Central memory CD4-positive, alpha-beta T cell (primary cell): ENCODE results near the gene ACCS.

Source experiments
- DNase-seq: peaks from one replicate; pipeline ENCODE4 v3.0.0; 2022

Gene ACCS

GRCh38 chr11:44046182-44046581 lies 19.9 kb upstream of the ACCS start:
- DNase-seq = no peak

DNA sequence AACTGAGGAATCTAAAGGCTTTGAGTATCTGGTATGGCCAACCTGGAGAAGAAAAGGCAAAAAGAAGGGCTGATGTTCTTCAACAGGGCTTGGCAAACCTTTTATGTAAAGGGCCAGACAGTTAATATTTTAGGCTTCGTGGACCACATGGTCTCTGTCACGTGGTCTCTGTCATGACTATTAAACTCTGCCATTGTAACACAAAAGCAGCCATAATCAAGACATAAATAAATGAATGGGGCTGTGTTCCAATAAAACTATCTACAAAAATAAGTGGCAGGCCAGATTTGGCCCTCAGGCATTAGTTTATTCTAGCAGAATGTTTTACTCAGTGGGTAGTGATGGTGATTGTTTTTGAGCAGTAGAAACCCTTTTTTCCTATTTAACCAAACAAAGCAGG lies 18.8 kb upstream of the ACCS start:
- DNase-seq = no peak

DNA sequence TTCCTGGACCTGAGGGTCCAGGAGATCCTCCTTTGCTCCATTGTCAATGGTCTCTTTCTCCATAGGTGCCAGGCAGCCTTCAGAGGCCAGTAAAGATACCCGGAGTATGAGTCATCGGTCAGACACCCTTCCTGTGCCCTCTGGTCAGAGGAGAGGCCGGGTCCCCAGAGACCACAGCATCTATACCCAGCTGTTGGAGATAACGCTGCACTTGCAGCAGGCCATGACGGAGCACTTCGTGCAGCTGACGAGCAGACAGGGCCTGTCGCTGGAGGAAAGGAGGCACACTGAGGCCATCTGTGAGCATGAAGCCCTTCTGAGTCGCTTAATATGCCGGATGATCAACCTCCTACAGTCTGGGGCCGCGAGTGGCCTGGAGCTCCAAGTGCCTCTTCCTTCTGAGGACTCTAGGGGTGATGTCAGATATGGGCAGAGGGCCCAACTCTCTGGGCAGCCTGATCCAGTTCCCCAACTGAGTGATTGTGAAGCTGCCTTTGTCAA lies 18.1 kb upstream of the ACCS start, which contains the start of gene ACCSL:
ACCSL (plus strand) TSS at position 51 of the 501 bp plus-strand sequence; CDS start at position 107, 56 bp downstream.
- DNase-seq = no peak

DNA sequence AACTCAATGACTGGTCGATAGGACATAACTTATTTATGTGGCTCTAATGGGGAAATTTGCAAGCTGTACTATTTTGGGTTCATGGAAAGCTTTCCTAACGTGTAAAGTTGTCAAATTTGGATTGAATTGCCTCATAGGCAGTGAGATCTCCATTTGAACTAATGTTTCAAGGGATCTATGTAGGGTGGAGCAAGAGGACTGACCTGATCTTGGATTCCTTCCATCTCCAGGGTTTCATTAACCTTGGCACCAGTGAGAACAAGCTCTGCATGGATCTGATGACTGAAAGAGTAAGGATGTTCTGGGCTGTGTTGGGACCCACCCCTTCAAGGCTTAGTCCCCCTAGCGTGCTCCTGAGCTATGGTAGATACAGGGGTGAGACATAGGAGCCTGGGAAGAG lies 16.2 kb upstream of the ACCS start:
- no peak for DNase-seq

- no peak for DNase-seq
Measured at GRCh38 chr11:44051171-44051570, 14.9 kb upstream of the ACCS start.

DNA sequence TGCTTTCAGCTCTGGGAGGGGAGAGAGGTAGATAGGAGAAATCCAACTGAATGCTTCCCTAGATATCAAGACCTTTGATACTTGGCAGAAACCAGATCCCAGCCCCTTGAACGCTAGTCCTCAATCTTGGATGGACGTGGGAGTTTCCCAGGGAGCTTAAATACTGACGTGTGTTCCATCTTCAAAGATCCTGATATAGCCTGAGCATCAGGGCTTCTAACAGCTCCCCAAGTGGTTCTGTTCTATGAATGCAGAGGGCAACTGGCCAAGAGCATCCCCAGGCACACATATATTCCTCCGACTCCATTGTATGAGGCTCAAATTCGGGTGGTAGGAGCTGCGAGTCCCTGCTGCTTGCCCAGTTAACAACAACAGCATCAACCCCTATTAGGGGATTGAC lies 8.7 kb upstream of the ACCS start:
- DNase-seq = no peak

- DNase-seq = no peak
Measured at GRCh38 chr11:44058275-44058674, 7.8 kb upstream of the ACCS start.

DNA sequence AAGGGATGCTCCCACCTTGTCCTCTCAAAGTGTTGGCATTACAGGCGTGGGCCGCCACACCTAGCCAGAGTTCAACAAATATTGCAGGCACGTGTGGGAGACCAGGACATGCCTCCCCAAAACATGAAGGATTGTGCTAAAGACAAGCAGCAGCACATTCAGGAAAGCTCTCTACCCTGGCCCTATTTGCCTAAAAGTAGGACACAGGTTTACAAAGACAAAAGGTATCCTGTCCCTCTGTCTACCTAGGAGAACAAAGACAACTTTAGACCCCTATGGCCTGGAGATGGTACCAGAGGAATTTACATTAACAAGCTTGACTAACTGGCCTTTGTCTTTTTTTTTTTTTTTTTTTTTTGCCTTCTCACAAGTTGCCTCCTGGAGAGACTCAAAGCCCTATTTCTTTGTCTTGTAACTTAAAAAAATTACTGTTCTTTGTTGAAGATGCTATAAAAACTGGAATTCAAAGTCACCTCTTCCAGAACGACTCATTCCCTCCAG lies 859 bp upstream of the ACCS start:
- DNase-seq = no peak

DNA sequence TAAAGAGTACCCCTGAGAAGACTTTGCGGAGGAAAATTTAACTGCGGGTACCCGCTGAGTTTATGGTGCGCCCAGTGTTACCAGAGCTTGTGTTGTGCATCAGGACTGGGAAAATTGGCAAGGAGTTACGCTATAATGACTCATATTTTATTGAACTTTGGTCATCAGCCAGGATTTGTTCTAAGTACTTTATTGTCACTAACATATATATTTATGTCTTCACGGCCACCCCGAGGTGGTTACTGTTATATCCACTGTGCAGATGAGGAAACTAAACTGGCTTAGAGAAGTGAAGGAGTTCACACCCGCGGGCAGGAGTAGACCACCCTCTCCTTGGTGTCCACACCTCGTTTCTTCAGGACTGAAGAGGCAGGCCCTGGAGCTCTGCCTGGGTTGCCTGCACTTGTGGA lies 667 bp downstream of the ACCS start:
- no peak for DNase-seq

DNA sequence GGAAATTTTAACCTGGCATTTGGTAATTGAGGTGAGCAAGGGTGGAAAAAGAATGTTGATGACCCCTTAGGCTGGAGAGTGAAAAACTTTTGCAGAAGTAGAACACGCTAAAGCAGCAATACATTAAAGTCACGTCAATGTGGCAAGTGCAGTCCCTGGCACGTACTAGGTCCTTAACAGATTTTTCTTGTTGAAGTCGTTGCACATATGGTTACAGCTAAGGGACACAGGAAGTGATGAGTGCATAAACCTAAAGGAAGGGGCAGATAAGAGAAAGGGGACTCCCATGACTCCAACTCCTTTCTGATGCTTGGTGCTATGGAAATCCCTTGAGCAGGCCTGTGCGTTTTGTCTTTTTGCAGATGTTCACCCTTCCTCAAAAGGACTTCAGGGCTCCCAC lies 1.2 kb downstream of the ACCS start:
- DNase-seq = no peak

DNA sequence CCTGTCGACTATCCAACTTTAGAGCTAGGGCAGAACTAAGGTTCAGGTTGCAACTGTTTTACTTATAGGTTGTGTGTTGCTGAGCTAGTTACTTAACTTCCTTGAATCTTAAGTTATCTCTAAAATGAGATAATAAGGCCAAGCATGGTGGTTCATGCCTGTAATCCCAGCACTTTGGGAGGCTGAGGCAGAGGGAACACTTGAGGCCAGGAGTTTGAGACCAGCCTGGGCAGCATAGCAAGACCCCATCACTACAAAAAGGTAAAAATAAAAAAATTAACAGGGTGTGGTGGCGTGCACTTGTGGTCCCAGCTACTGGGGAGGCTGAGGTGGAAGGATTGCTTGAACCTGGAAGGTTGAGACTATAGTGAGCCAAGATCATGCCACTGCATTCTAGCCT lies 2.1 kb downstream of the ACCS start:
- no peak for DNase-seq

GRCh38 chr11:44071157-44071556 lies 5.1 kb downstream of the ACCS start:
- no peak for DNase-seq

DNA sequence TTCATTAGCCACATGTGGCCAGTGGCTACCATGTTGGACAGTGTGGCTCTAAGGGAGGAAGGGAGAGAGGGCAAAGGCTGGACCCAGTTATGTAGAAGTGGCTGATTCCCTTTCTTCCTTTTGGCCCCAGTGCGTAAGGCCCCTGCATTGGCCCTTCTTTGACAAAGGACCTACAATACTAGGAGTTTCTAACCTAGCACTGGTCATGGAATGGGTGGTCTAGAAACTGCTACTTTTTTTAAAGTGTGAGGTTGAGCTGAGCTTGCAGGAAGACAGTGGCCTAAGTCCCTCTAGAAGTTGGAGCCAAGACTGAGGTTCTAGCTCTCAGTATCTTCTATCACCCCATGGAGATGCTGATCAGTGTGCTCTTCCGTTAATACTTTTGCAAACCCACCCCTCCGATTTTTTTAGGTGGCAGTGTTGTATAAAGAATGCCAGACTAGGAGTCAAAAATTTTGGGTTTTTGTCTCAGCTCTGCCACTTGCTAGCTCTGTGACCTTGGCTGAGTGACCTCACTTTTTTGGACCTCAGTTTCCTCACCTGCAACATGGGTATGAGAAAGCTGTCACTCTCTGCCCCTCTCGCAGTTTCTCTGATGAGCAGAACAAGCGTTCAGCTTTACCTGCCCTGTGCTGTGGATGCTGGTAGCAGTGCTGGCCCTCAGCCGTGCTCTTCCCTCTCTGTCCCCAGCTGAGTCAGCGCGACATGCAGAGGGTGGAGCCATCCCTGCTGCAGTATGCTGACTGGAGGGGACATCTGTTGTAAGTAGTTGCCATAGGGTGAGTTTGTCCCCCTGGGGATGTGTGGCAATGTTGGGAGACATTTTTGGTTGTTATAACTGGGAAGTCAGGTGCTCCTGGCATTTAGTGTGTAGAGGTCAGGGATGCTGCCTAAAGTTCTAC lies 6.9 kb downstream of the ACCS start:
- DNase-seq = no peak

GRCh38 chr11:44078794-44079193 lies 12.7 kb downstream of the ACCS start:
- DNase-seq = no peak

- DNase-seq = no peak
Measured at GRCh38 chr11:44079376-44079775, 13.3 kb downstream of the ACCS start.

- DNase-seq = no peak
Measured at GRCh38 chr11:44080951-44081350, 14.9 kb downstream of the ACCS start.

- no peak for DNase-seq
Measured at GRCh38 chr11:44082645-44083044, 16.6 kb downstream of the ACCS start.

DNA sequence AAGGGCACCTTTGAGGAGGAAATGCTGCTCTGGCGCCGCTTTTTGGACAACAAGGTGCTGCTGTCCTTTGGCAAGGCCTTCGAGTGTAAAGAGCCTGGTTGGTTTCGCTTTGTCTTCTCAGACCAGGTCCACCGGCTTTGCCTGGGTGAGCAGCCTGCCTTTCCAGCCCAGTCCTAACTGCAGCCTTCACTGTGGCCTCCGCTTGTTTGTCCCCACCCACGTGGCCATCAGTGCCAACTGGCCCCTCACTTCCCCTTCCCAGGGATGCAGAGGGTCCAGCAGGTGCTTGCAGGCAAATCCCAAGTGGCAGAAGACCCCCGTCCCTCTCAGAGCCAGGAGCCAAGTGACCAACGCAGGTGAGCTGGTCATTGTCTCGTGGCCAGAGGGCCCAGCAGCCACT lies 17.4 kb downstream of the ACCS start:
- no peak for DNase-seq

DNA sequence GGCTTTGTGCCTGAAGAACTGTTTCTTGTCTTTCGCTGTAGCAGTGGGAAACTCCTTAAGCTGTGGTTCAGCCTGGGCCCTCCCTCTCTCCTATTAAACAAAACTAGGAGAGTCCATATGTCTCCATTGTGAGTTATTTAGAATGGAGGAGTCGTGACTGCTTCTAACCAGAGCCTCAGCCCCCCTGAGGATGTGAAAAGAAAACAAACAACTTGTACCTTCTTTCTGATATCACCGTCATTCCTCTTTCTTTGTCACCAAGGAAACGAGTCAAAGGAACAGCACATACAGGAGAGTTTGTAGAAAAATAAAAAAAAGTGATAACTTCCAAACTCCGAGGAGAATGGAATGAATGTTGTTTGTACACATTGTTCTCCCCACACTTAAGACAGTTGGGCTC lies 17.8 kb downstream of the ACCS start:
- DNase-seq = no peak

GRCh38 chr11:44085330-44085729 lies 19.3 kb downstream of the ACCS start:
- no peak for DNase-seq

DNA sequence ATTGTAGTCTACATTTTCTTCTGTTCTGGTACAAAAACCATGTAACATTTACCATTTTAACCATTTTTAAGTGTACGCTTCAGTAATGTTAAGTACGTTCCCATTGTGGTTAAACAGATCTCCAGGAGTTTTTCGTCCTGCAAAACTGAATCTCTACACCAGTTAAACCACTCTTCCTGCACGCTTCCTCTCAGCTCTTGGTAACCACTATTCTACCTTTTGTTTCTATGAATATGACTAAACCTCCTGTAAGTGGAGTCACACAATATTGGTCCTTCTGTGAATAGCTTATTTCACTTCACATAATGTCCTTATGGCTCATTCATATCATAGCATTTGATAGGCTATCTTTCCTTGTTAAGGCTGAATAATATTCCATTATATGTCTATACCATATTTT lies 22.3 kb downstream of the ACCS start:
- DNase-seq = no peak

DNA sequence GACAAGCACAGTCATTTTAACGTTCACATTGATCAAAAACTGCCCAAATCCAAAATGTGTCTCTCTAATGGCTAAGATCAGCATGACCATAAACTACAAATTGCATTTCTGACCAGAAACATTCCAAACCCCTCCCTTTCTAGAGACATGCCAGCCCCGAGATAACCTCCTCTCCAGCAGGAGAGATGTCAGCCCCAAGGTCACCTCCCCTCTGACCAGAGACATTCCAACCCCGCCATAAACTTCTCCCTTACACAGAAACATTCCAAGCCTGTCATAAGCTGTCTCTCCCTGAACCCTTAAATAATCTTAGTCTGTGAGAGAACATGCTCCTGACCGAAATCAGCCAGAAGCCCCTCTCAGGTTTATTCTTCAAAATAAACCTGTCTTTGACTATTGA lies 22.8 kb downstream of the ACCS start:
- no peak for DNase-seq

DNA sequence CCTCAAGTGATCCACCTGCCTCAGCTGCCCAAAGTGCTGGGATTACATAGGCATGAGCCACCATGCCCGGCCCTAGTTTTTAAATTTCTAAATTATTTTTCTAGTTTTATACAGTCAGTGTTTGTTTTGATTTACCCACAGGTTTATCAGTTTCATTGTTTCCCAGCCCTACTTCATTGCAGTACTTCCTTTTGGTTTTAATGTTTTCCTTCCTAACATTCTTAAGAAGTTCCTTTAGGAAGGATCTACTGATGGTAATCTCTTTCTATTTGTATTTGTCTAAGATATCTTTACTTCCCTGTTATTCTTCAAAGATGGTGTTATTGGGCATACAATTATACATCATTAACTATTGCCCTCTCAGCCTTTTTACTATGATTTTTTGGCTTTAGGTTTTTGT lies 24.5 kb downstream of the ACCS start:
- DNase-seq = no peak

GRCh38 chr11:44094260-44094868 lies 28.3 kb downstream of the ACCS start:
- DNase-seq = peak; percentile 66
